ENCODE measurements around the gene RGS16. TPM values are rescaled to one million over a fixed set of nuclear protein-coding genes. Genes with fewer than 3 reads are reported as not detected.

Gene RGS16
- total RNA-seq: 1 to 10 TPM in 3 of 4 donors, not detected in 1; 1.2 to 3.9 (median 3.5) TPM

GRCh38 chr1:182604175-182605164 lies at the start of gene RGS16:
Gene RGS16 (minus strand): TSS chr1:182604389. CDS start chr1:182604259, 130 bp downstream.
- peak; percentile 90 to 92 for DNase-seq
- intact Hi-C loops (cut with DNase I; ENCODE audit: low total_unique reads): loop anchor here (5.0 kb wide), 1 partner anchor 178 kb away; no protein-coding TSS in a partner anchor
- H3K4me3 ChIP-seq: peak within 1 kb of the TSS; percentile 31 to 43
- no peaks in the 10 kb centered on the region for H3K36me3 ChIP-seq
- H3K27me3 ChIP-seq: no peaks in the 10 kb centered on the region
- peak within 1 kb of the TSS; percentile 2 to 47 for H3K27ac ChIP-seq
- TF ChIP-seq POLR2A (IDR thresholded peaks at IDR 0.05): peak; percentile 74 to 84
- TF ChIP-seq CTCF (IDR thresholded peaks at IDR 0.05): peak in 1 of 4 experiments; percentile 2
- peaks cover 0 to 4% of the 10 kb centered on the region in 2 donors for H3K4me1 ChIP-seq
- no peaks in the 10 kb centered on the region for H3K9me3 ChIP-seq

- H3K27ac ChIP-seq: no peak overlapping the region
- H3K4me1 ChIP-seq: no peaks in the 10 kb centered on the region
- TF ChIP-seq POLR2A (IDR thresholded peaks at IDR 0.05): no peak
- intact Hi-C loops (cut with DNase I; ENCODE audit: low total_unique reads): no loop called here
- no peak overlapping the region for H3K4me3 ChIP-seq
- H3K36me3 ChIP-seq: no peaks in the 10 kb centered on the region
- DNase-seq: no peak
- H3K9me3 ChIP-seq: no peaks in the 10 kb centered on the region
- H3K27me3 ChIP-seq: no peaks in the 10 kb centered on the region
Measured at GRCh38 chr1:182653986-182654385, 49.8 kb upstream of the RGS16 start.

- no peaks in the 10 kb centered on the region for H3K36me3 ChIP-seq
- H3K27ac ChIP-seq: no peak overlapping the region
- no peaks in the 10 kb centered on the region for H3K27me3 ChIP-seq
- DNase-seq: no peak
- TF ChIP-seq CTCF (IDR thresholded peaks at IDR 0.05): no peak
- TF ChIP-seq POLR2A (IDR thresholded peaks at IDR 0.05): no peak
- no peaks in the 10 kb centered on the region for H3K9me3 ChIP-seq
- no peaks in the 10 kb centered on the region for H3K4me1 ChIP-seq
- H3K4me3 ChIP-seq: no peak overlapping the region
- intact Hi-C loops (cut with DNase I; ENCODE audit: low total_unique reads): no loop called here
Measured at GRCh38 chr1:182652933-182653332, 48.7 kb upstream of the RGS16 start.

GRCh38 chr1:182651339-182651724 lies 47.1 kb upstream of the RGS16 start:
- Histone ChIP-seq H3K27ac (no peak overlapping the region), H3K4me3 (no peak overlapping the region), H3K36me3 (no peaks in the 10 kb centered on the region), H3K4me1 (no peaks in the 10 kb centered on the region), H3K27me3 (no peaks in the 10 kb centered on the region), H3K9me3 (no peaks in the 10 kb centered on the region)
- DNase-seq: no peak
- intact Hi-C loops (cut with DNase I; ENCODE audit: low total_unique reads): no loop called here
- TF ChIP-seq CTCF (IDR thresholded peaks at IDR 0.05): no peak
- TF ChIP-seq POLR2A (IDR thresholded peaks at IDR 0.05): no peak

GRCh38 chr1:182650678-182651338 lies 46.6 kb upstream of the RGS16 start:
- no peak for TF ChIP-seq POLR2A (IDR thresholded peaks at IDR 0.05)
- TF ChIP-seq CTCF (IDR thresholded peaks at IDR 0.05): no peak
- Histone ChIP-seq H3K9me3 (no peaks in the 10 kb centered on the region), H3K4me1 (no peaks in the 10 kb centered on the region), H3K27ac (no peak overlapping the region), H3K4me3 (no peak overlapping the region), H3K36me3 (no peaks in the 10 kb centered on the region), H3K27me3 (no peaks in the 10 kb centered on the region)
- intact Hi-C loops (cut with DNase I; ENCODE audit: low total_unique reads): no loop called here
- DNase-seq: no peak

Data from uterus (tissue), 4 donors.